SK-N-SH (cell line): ENCODE data around the gene RAB3IL1. TPM values are rescaled to one million over a fixed set of nuclear protein-coding genes. Genes with fewer than 3 reads are reported as not detected.

Source experiments
- CTCF ChIA-PET: fragments of 300-600, 350-600 bp; formaldehyde crosslinking; extraction: SDS; loops from one replicate; lab custom pipeline; 2021; lab: Yijun Ruan, JAX
- POLR2A ChIA-PET: fragments of 350-600 bp; sonication (Branson Sonifier 250); formaldehyde crosslinking; extraction: SDS; loops from one replicate; lab custom pipeline; 2020; ENCODE audit warnings: antibody characterized with exemption, inconsistent platforms; lab: Yijun Ruan, JAX
- DNase-seq: peaks from one replicate; pipeline ENCODE4 v3.0.0; 2012
- H2AFZ ChIP-seq: fragments of 200-600 bp; sonication (generic); 2 replicates; pipeline ENCODE4 v1.8.1; 2016; ENCODE audit warnings: antibody characterized with exemption, mild to moderate bottlenecking, low read depth
- H3F3A ChIP-seq: fragments of 200-600 bp; sonication (generic); replicated peaks from 2 replicates; pipeline ENCODE3; 2016; ENCODE audit warnings: antibody characterized with exemption, mild to moderate bottlenecking; ENCODE audit not compliant: insufficient read depth
- H3K27ac ChIP-seq, 2 experiments: fragments of 200-500 bp in 1 of 2; fragments of 200-600 bp in 1 of 2; sonication (Bioruptor generic) in 1 of 2; sonication (generic), shearing (Covaris generic) in 1 of 2; 2 replicates each; pipeline versions ENCODE4 v1.5.1 to v1.6.1; 2014 to 2016; ENCODE audit warnings: low read depth in 2 of 2, inconsistent platforms in 1 of 2, low read length in 1 of 2, mild to moderate bottlenecking in 1 of 2, mixed read lengths in 1 of 2
- H3K27me3 ChIP-seq: fragments of 200-600 bp; sonication (generic), shearing (Covaris generic); 2 replicates; pipeline ENCODE4 v1.6.1; 2016; ENCODE audit warnings: mixed run types; ENCODE audit not compliant: insufficient read depth
- H3K36me3 ChIP-seq, 2 experiments: fragments of 200-500 bp in 1 of 2; fragments of 200-600 bp in 1 of 2; sonication (Bioruptor generic) in 1 of 2; sonication (generic) in 1 of 2; replicated peaks in 1 of 2; 2 replicates each; pipeline versions ENCODE3 to v1.5.1; 2014 to 2016; ENCODE audit warnings: low read length in 1 of 2, mild to moderate bottlenecking in 1 of 2; ENCODE audit not compliant: insufficient read depth in 2 of 2, control insufficient read depth in 1 of 2
- H3K4me1 ChIP-seq, 2 experiments: fragments of 200-500 bp in 1 of 2; fragments of 200-600 bp in 1 of 2; sonication (Bioruptor generic) in 1 of 2; sonication (generic), shearing (Covaris generic) in 1 of 2; 2 replicates each; pipeline versions ENCODE4 v1.5.1 to v1.6.1; 2014 to 2016; ENCODE audit warnings: low read depth in 1 of 2, low read length in 1 of 2, mixed run types in 1 of 2; ENCODE audit not compliant: insufficient read depth in 2 of 2, control insufficient read depth in 1 of 2
- H3K4me2 ChIP-seq: fragments of 200-600 bp; sonication (generic), shearing (Covaris generic); 2 replicates; pipeline ENCODE4 v1.6.1; 2017; ENCODE audit warnings: mixed run types
- H3K4me3 ChIP-seq, 2 experiments: fragments of 200-500 bp in 1 of 2; fragments of 200-600 bp in 1 of 2; sonication (Bioruptor generic) in 1 of 2; sonication (generic), shearing (Covaris generic) in 1 of 2; 2 replicates each; pipeline versions ENCODE4 v1.5.1 to v1.8.1; 2014 to 2016; ENCODE audit warnings: low read depth in 2 of 2, inconsistent platforms in 1 of 2, low read length in 1 of 2, mild to moderate bottlenecking in 1 of 2, mixed read lengths in 1 of 2, moderate library complexity in 1 of 2
- H3K79me2 ChIP-seq: fragments of 200-600 bp; sonication (generic); 2 replicates; pipeline ENCODE4 v1.8.1; 2017; ENCODE audit warnings: mild to moderate bottlenecking; ENCODE audit not compliant: insufficient read depth
- H3K9ac ChIP-seq: fragments of 200-600 bp; sonication (generic); 2 replicates; pipeline ENCODE4 v1.6.1; 2017; ENCODE audit warnings: mixed run types
- H3K9me2 ChIP-seq: fragments of 200-600 bp; sonication (generic); 2 replicates; pipeline ENCODE4 v1.6.1; 2017; ENCODE audit warnings: mixed run types
- H3K9me3 ChIP-seq: fragments of 200-600 bp; sonication (generic); 2 replicates; pipeline ENCODE4 v1.6.1; 2017; ENCODE audit warnings: mixed run types, mild to moderate bottlenecking, moderate library complexity
- H4K20me1 ChIP-seq: fragments of 200-600 bp; sonication (generic); 2 replicates; pipeline ENCODE4 v1.6.1; 2017; ENCODE audit warnings: mild to moderate bottlenecking, mixed run types; ENCODE audit not compliant: insufficient read depth
- CHD2 ChIP-seq: fragments of 150-350 bp; IDR thresholded peaks from 2 replicates; pipeline ENCODE4 v1.6.1; 2018; ENCODE audit warnings: low read length; ENCODE audit not compliant: partially characterized antibody
- ELF1 ChIP-seq: IDR thresholded peaks from 2 replicates; pipeline ENCODE4 v1.4.0; 2012
- FOSL2 ChIP-seq: IDR thresholded peaks from 2 replicates; pipeline ENCODE4 v1.4.0; 2012; ENCODE audit warnings: low read depth, mild to moderate bottlenecking, moderate library complexity, borderline replicate concordance
- FOXJ3 ChIP-seq: sonication (generic); formaldehyde crosslinking; IDR thresholded peaks from 2 replicates; pipeline ENCODE4 v1.5.1; 2020; ENCODE audit warnings: mild to moderate bottlenecking, missing genetic modification reagents
- JUND ChIP-seq: IDR thresholded peaks from 2 replicates; pipeline ENCODE4 v1.4.0; 2012
- MAX ChIP-seq: IDR thresholded peaks from 2 replicates; pipeline ENCODE4 v1.4.0; 2012; ENCODE audit warnings: low read depth
- NRF1 ChIP-seq: IDR thresholded peaks from 2 replicates; pipeline ENCODE4 v1.6.1; 2012; ENCODE audit warnings: low read depth, mild to moderate bottlenecking, low read length
- PBX3 ChIP-seq: IDR thresholded peaks from 2 replicates; pipeline ENCODE4; 2012
- POLR2AphosphoS5 ChIP-seq: IDR thresholded peaks from 2 replicates; pipeline ENCODE4 v1.6.1; 2012; ENCODE audit warnings: low read depth, low read length
- RFX5 ChIP-seq: IDR thresholded peaks from 2 replicates; pipeline ENCODE4 v1.6.1; 2012; ENCODE audit warnings: mild to moderate bottlenecking, improper control_type of control experiment, low read length
- RXRA ChIP-seq: IDR thresholded peaks from 2 replicates; pipeline ENCODE4 v1.4.0; 2012; ENCODE audit warnings: low read depth, mild to moderate bottlenecking, borderline replicate concordance
- SIN3A ChIP-seq: IDR thresholded peaks from 2 replicates; pipeline ENCODE4 v1.6.1; 2012; ENCODE audit warnings: low read depth, mild to moderate bottlenecking, low read length, moderate library complexity, borderline replicate concordance
- SMC3 ChIP-seq: IDR thresholded peaks from 2 replicates; pipeline ENCODE4 v1.6.1; 2012; ENCODE audit warnings: low read depth, low read length, improper control_type of control experiment
- TAF1 ChIP-seq: IDR thresholded peaks from 2 replicates; pipeline ENCODE4 v1.6.1; 2012; ENCODE audit warnings: low read depth, mild to moderate bottlenecking, low read length, moderate library complexity, borderline replicate concordance
- TCF12 ChIP-seq: IDR thresholded peaks from 2 replicates; pipeline ENCODE4 v1.4.0; 2012
- WGBS: methylation state at CpG from one replicate; pipeline ENCODE4 v1.1.6; 2017; ENCODE audit warnings: low lambda C conversion rate; 5-methylcytosine and 5-hydroxymethylcytosine counted together
- polyA plus RNA-seq, 3 experiments: library from polyadenylated mRNA; depleted of rRNA; stranded (reverse); fragments of >200 nt; gene quantifications; 2 replicates each; pipeline ENCODE4 v1.2.3, GENCODE V29; 2012

RAB3IL1 gene
- polyA plus RNA-seq, 1 of the 3 experiments (the other 2 are of a cell fraction): 10.2 TPM

GRCh38 chr11:61949169-61950034, 32.0 kb upstream of the RAB3IL1 start (continued):
- TF ChIP-seq TAF1 (no peak), ELF1 (no peak), MAX (no peak), PBX3 (peak; percentile 11; the same call in 1 of the 2 replicates), JUND (no peak), CHD2 (peak; percentile 54), NRF1 (no peak), RXRA (no peak), SIN3A (no peak), SMC3 (no peak), POLR2AphosphoS5 (no peak), TCF12 (no peak), FOSL2 (no peak)

GRCh38 chr11:61948505-61948904, 31.1 kb upstream of the RAB3IL1 start:
- DNase-seq: no peak
- H3K27ac ChIP-seq: no peak overlapping the region
- H3K4me3 ChIP-seq: no peak overlapping the region
- H2AFZ ChIP-seq: no peak overlapping the region
- no peaks in the 10 kb centered on the region for H3K9me3 ChIP-seq
- H3K9ac ChIP-seq: no peak overlapping the region
- H3K36me3 ChIP-seq: no peaks in the 10 kb centered on the region
- no peaks in the 10 kb centered on the region for H3K9me2 ChIP-seq
- H3K79me2 ChIP-seq: no peaks in the 10 kb centered on the region
- no peak overlapping the region for H3K4me2 ChIP-seq
- H4K20me1 ChIP-seq: no peaks in the 10 kb centered on the region
- peaks cover 3% of the 10 kb centered on the region for H3F3A ChIP-seq
- ChIA-PET POLR2A (interaction anchor here (0.7 to 4.0 kb wide), 11 partner anchors 19 to 167 kb away, joined by 3 to 76 read pairs (median 5); partner anchors contain the start of gene FTH1), CTCF (interaction anchor here (0.6 to 10.4 kb wide), 48 partner anchors 9 to 182 kb away, joined by 3 to 543 read pairs (median 5); partner anchors contain the start of genes FADS1, FADS3 and FTH1)
- 83% methylated on average over 4 of the region's 7 CpGs for WGBS
- peaks cover 11 to 18% of the 10 kb centered on the region in 2 experiments; a peak in 2 of 4 replicates for H3K4me1 ChIP-seq
- TF ChIP-seq MAX: no peak
- TF ChIP-seq RXRA: no peak
- no peak for TF ChIP-seq FOXJ3 (CRISPR knock-in tag)
- TF ChIP-seq RFX5: no peak
- no peaks in the 10 kb centered on the region for H3K27me3 ChIP-seq
